HEK293T (cell line): ENCODE results near the gene LIX1L.

Source experiments
- BHLHE40 ChIP-seq: fragments of 450-650 bp; IDR thresholded peaks from 2 replicates; pipeline ENCODE4 v1.6.1; 2016; ENCODE audit warnings: mild to moderate bottlenecking, moderate library complexity, borderline replicate concordance
- PKNOX1 ChIP-seq: fragments of 450-650 bp; IDR thresholded peaks from 2 replicates; pipeline ENCODE4 v1.6.1; 2016
- SP1 ChIP-seq: fragments of 450-650 bp; IDR thresholded peaks from 2 replicates; pipeline ENCODE4 v1.6.1; 2017
- ZNF384 ChIP-seq: fragments of 450-650 bp; IDR thresholded peaks from 2 replicates; pipeline ENCODE4 v1.6.1; 2016

DNA sequence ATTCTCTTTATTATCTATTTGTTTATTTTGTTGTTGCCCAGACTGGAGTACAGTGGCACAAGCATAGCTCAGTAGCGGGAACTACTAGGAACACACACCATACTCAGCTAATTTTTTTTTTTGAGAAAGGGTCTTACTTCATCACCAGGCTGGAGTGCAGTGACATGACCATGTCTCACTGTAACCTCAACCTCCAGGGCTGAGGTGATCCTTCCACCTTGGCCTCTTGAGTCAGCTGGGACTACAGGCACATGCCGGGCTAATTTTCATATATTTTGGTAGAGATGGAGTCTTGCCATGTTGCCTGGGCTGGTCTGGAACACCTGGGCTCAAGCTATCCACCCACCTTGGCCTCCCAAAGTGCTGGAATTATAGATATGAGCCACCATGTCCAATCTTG, 43.9 kb upstream of the LIX1L start:
- TF ChIP-seq PKNOX1 (no peak), SP1 (no peak), ZNF384 (no peak), BHLHE40 (no peak)
